ENCODE data around the gene MYO3B. TPM values are rescaled to one million over a fixed set of nuclear protein-coding genes. Genes with fewer than 3 reads are reported as not detected.

The MYO3B gene
- total and polyA plus RNA-seq, 2 of the 8 experiments (the other 6 are each of a cell fraction or from before 2014, with no cell fraction given), result 0.17 to 0.19 TPM

DNA sequence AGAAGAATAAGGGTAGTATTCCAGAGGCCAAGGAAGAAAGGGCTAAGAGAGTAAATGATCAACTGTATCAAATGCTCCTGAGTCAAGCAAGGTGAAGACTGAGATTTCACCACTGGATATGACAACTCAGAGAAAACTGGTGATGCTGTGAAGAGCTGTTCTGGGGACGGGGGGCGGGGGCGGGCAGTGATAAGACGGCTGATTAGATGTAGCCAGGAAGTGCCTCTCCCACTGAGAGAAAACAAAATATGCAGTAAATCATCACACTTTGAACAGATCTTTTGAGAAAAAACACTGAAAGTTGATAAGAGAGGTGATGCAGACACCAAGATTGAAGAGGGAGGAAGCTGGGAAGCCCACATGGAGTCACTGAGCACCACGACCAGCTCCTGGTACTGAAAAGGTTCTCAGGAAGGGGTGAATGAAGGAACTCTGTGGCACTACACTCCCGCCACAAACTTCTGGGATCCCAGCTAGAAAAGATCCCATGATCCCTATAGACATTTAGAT lies 75.8 kb downstream of the MYO3B start (continued):
- no peak for TF ChIP-seq FOSL1 (IDR thresholded peaks at IDR 0.05; ENCODE audit: insufficient read depth, low read depth, low read length)
- no peak for TF ChIP-seq CBX8 (IDR thresholded peaks at IDR 0.05; ENCODE audit: borderline replicate concordance, low read depth, low read length)
- no peak for TF ChIP-seq SP1 (IDR thresholded peaks at IDR 0.05; ENCODE audit: low read depth, low read length)
